Measurements from ENCODE around the gene ABCA9.
"Not testable (repeated sequence)": the region's sequence is repeated elsewhere in the genome, so short reads cannot be mapped to it uniquely, and the experiment has no call there.

ABCA9 gene

DNA sequence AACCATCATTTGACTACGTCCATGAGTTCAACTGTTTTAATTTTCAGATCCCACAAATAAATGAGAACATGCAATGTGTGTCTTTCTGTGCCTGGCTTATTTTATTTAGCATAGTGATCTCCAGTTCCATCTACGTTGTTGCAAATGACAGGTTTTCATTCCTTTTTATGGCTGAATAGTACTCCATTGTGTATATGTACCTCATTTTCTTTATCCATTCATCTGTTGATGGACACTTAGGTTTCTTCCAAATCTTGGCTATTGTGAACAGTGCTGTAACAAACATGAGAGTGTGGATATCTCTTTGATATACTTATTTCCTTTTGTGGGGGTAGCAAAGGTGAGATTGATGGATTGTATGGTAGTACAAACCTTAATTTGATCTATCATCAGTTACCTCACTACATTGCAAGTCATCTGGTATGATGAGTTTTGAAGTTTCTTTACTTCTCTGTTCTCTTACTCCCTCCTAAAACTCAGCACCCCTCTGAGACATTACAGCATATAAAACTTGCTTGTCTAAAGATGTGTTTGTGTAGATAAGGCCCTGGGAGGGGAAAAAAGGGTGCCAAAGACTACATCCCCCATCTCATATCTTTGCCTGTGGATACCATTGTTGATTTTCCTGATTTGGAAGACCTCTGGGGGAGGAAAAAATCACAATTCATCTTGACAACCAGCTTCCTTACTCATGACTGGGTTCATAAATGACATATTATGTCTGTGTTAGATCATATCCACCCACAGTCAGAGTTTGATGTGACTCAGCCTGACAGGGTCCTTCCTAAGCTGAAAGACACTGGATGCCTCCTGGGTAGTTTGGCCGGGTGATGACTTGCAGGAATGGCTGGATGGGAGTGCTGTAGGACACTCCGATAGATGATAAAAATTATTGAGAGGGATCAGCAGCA, 47.6 kb downstream of the ABCA9 start:
- no peak for TF ChIP-seq POLR2A (IDR thresholded peaks at IDR 0.05; ENCODE audit: extremely low read depth, insufficient read length)
- TF ChIP-seq, protein P1, sequence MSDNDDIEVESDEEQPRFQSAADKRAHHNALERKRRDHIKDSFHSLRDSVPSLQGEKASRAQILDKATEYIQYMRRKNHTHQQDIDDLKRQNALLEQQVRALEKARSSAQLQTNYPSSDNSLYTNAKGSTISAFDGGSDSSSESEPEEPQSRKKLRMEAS (IDR thresholded peaks at IDR 0.05; ENCODE audit: low read depth, low read length), result no peak
- TF ChIP-seq MYC (IDR thresholded peaks at IDR 0.05; ENCODE audit: low read depth, low read length), result no peak
- no peak for TF ChIP-seq CTCF (IDR thresholded peaks at IDR 0.05; ENCODE audit: low read depth, low read length)
- H3K4me3 ChIP-seq (ENCODE audit: low read depth, low read length), result no peak overlapping the region
- no peak for DNase-seq (ENCODE audit: low read depth)

GRCh38 chr17:69009930-69010329, 50.8 kb downstream of the ABCA9 start:
- DNase-seq (ENCODE audit: low read depth), result no peak
- TF ChIP-seq CTCF (IDR thresholded peaks at IDR 0.05; ENCODE audit: low read depth, low read length), result no peak
- TF ChIP-seq, protein P1 (IDR thresholded peaks at IDR 0.05; ENCODE audit: low read depth, low read length), result no peak
- TF ChIP-seq MYC (IDR thresholded peaks at IDR 0.05; ENCODE audit: low read depth, low read length), result no peak
- no peak for TF ChIP-seq POLR2A (IDR thresholded peaks at IDR 0.05; ENCODE audit: extremely low read depth, insufficient read length)
- H3K4me3 ChIP-seq (ENCODE audit: low read depth, low read length), result no peak overlapping the region

DNA sequence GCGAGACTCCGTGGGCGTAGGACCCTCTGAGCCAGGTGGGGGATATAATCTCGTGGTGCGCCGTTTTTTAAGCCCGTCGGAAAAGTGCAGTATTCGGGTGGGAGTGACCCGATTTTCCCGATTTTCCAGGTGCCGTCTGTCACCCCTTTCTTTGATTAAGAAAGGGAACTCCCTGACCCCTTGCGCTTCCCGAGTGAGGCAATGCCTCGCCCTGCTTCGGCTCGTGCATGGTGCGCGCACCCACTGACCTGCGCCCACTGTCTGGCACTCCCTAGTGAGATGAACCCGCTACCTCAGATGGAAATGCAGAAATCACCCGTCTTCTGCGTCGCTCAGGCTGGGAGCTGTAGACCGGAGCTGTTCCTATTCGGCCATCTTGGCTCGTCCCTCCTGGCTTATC, 56.0 kb downstream of the ABCA9 start:
- not testable (repeated sequence) for DNase-seq (ENCODE audit: low read depth); H3K4me3 ChIP-seq (ENCODE audit: low read depth, low read length)

GRCh38 chr17:68999743-69000142, 61.0 kb downstream of the ABCA9 start:
- DNase-seq (ENCODE audit: low read depth); H3K4me3 ChIP-seq (ENCODE audit: low read depth, low read length): not testable (repeated sequence)

DNA sequence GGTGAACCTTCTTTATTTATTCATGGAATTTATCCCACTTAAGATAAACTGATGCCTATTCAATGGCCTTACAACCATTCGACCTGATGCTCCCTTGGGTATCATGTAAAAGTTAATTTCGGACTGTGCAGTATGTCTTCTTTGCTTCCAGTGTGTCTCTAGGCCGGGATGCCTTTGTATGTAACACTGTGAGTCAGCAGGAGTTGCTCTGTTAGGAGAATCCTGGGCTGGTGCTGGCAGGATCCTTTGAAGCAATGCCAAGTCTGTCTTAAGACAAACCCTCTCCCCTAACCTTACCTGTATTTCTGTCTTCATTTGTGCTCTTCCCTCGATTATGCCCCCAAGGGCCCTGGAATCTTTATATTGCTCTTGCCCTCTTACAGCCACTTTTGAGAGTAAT, 67.6 kb downstream of the ABCA9 start:
- TF ChIP-seq, protein P1 (IDR thresholded peaks at IDR 0.05; ENCODE audit: low read depth, low read length), result no peak
- TF ChIP-seq CTCF (IDR thresholded peaks at IDR 0.05; ENCODE audit: low read depth, low read length) (no peak), MYC (IDR thresholded peaks at IDR 0.05; ENCODE audit: low read depth, low read length) (no peak), POLR2A (IDR thresholded peaks at IDR 0.05; ENCODE audit: extremely low read depth, insufficient read length) (no peak)
- no peak for DNase-seq (ENCODE audit: low read depth)
- no peak overlapping the region for H3K4me3 ChIP-seq (ENCODE audit: low read depth, low read length)

GRCh38 chr17:68987966-68988365, 72.8 kb downstream of the ABCA9 start:
- TF ChIP-seq CTCF (IDR thresholded peaks at IDR 0.05; ENCODE audit: low read depth, low read length) (no peak), POLR2A (IDR thresholded peaks at IDR 0.05; ENCODE audit: extremely low read depth, insufficient read length) (no peak), MYC (IDR thresholded peaks at IDR 0.05; ENCODE audit: low read depth, low read length) (no peak)
- TF ChIP-seq, protein P1 (IDR thresholded peaks at IDR 0.05; ENCODE audit: low read depth, low read length), result no peak
- H3K4me3 ChIP-seq (ENCODE audit: low read depth, low read length), result no peak overlapping the region
- no peak for DNase-seq (ENCODE audit: low read depth)

DNA sequence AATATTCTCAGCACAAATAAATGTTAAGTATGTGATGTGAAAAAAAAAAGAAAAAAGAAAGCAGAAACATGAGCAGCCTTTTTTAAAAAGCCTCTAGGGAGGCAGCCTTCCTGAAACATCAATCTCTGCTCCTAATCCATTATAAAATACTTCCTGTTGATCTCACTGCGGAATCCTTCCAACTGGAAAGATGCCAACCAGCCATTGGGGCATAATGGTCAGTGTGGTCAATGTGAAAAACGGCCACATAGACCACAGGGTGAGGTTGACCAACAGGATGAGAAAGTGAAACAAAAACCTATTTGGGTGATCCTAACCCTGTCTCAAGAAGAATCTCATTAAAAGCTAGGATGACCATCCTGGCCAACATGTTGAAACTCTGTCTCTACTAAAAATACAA, 79.4 kb downstream of the ABCA9 start:
- TF ChIP-seq POLR2A (IDR thresholded peaks at IDR 0.05; ENCODE audit: extremely low read depth, insufficient read length) (no peak), MYC (IDR thresholded peaks at IDR 0.05; ENCODE audit: low read depth, low read length) (no peak), CTCF (IDR thresholded peaks at IDR 0.05; ENCODE audit: low read depth, low read length) (no peak)
- TF ChIP-seq, protein P1 (IDR thresholded peaks at IDR 0.05; ENCODE audit: low read depth, low read length), result no peak
- DNase-seq (ENCODE audit: low read depth), result no peak
- no peak overlapping the region for H3K4me3 ChIP-seq (ENCODE audit: low read depth, low read length)

Data from NB4 (cell line).